Measurements from ENCODE around the gene RPL28. TPM values are rescaled to one million over a fixed set of nuclear protein-coding genes. Genes with fewer than 3 reads are reported as not detected.

The RPL28 gene
- total and polyA plus RNA-seq, 2 donors (not counting 3 experiments of a cell fraction or from before 2014, with no cell fraction given) = 1,872 to 3,435 TPM

DNA sequence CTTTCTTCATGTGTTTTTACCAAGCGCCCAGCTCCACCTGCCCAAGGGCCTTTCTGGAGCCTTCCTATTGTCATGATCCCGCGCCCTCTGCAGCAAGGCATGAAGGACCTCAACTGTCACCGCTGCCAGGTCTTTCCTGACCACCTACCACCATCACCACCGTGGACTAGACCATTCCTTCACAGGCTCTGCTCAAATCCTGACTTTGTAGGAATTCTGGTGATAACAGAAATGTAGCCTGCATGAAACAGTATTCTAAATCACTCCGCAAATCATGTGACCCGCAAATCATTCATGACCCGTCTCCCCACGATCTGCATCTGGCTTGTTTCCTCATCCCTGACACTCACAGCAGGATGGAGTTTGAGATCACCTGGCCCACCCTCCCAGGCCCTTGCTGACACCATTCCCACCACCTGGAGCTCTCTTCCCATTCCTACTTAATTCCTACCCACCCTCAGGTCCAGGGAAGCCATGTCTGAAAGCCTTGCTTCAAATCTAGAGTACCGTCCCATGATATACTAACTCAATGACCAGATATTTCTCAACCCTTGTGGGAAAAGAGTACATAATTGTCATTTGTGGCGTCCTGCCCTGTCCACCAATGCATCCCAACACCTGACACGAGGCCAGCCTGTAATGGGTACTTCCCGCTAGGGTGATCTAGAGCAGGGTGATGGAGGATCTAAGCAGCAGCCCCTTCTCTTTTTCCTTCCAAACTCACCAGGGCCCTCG is 20.5 kb downstream of the RPL28 start:
- intact Hi-C loops (cut with micrococcal nuclease) = no loop called here

More for the DNA sequence above, 20.5 kb downstream of the RPL28 start:
- no TSS peak for BruUV-seq (replicated peaks)
- no peaks in the 10 kb centered on the region for H4K20me1 ChIP-seq (replicated peaks; ENCODE audit: control insufficient read depth, extremely low read depth, insufficient read depth, low read length)
- FAIRE-seq = peak; percentile 24
- peaks cover 14 to 17% of the 10 kb centered on the region in 2 experiments for H3K36me3 ChIP-seq (ENCODE audit: control insufficient read depth in 2 of 2, extremely low read depth in 1 of 2, insufficient read depth in 2 of 2, low read length in 2 of 2)
- ChIA-PET POLR2A (interaction anchor here (1.1 to 2.0 kb wide), 2 partner anchors 20 to 22 kb away, joined by 3 to 11 read pairs; partner anchors contain the start of gene TMEM238), CTCF (interaction anchor here (0.7 to 1.6 kb wide), 5 partner anchors 9 to 105 kb away, joined by 3 to 4 read pairs (median 3); partner anchors contain the start of genes KMT5C and TMEM238)
- no peaks in the 10 kb centered on the region for H3K9me1 ChIP-seq (replicated peaks; ENCODE audit: control insufficient read depth, extremely low read depth, insufficient read depth, low read length)
- no peak overlapping the region for H2AFZ ChIP-seq (ENCODE audit: low read depth, low read length)
- H3K79me2 ChIP-seq (ENCODE audit: control insufficient read depth, insufficient read depth, low read length) = peaks cover 53% of the 10 kb centered on the region
- TF ChIP-seq GATA2 (IDR thresholded peaks at IDR 0.05; ENCODE audit: insufficient read depth, insufficient read length, low read depth, low read length) (no peak), POLR2A (IDR thresholded peaks at IDR 0.05; ENCODE audit: low read depth, low read length) (no peak), JUN (IDR thresholded peaks at IDR 0.05; ENCODE audit: borderline replicate concordance, insufficient read depth, insufficient read length, low read depth) (no peak), POLR2AphosphoS5 (IDR thresholded peaks at IDR 0.05; ENCODE audit: insufficient read depth, low read depth, low read length) (no peak), EZH2 (IDR thresholded peaks at IDR 0.05; ENCODE audit: borderline replicate concordance, low read depth, low read length, severe bottlenecking) (no peak), FOS (IDR thresholded peaks at IDR 0.05; ENCODE audit: borderline replicate concordance, insufficient read depth, low read length) (no peak), MYC (IDR thresholded peaks at IDR 0.05; ENCODE audit: low read depth, low read length) (no peak)
- TF ChIP-seq, protein P1, sequence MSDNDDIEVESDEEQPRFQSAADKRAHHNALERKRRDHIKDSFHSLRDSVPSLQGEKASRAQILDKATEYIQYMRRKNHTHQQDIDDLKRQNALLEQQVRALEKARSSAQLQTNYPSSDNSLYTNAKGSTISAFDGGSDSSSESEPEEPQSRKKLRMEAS (IDR thresholded peaks at IDR 0.05; ENCODE audit: insufficient read depth, insufficient read length) = no peak
- TF ChIP-seq, protein P2, sequence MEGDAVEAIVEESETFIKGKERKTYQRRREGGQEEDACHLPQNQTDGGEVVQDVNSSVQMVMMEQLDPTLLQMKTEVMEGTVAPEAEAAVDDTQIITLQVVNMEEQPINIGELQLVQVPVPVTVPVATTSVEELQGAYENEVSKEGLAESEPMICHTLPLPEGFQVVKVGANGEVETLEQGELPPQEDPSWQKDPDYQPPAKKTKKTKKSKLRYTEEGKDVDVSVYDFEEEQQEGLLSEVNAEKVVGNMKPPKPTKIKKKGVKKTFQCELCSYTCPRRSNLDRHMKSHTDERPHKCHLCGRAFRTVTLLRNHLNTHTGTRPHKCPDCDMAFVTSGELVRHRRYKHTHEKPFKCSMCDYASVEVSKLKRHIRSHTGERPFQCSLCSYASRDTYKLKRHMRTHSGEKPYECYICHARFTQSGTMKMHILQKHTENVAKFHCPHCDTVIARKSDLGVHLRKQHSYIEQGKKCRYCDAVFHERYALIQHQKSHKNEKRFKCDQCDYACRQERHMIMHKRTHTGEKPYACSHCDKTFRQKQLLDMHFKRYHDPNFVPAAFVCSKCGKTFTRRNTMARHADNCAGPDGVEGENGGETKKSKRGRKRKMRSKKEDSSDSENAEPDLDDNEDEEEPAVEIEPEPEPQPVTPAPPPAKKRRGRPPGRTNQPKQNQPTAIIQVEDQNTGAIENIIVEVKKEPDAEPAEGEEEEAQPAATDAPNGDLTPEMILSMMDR (IDR thresholded peaks at IDR 0.05; ENCODE audit: extremely low read depth in 1 of 2, insufficient read depth in 1 of 2, low read depth in 1 of 2, low read length in 2 of 2) = no peak
- H3K9ac ChIP-seq (replicated peaks; ENCODE audit: extremely low read depth, insufficient read depth, low read length) = peak overlapping the region; percentile 93
- DNase-seq (ENCODE audit: low read depth, low spot score) = no peak
- no peak overlapping the region for H3K27ac ChIP-seq (ENCODE audit: insufficient read depth, low read depth, low read length)
- peak overlapping the region; percentile 59 for H3K4me2 ChIP-seq (ENCODE audit: insufficient read depth, low read length)
- H3K4me1 ChIP-seq (ENCODE audit: control insufficient read depth, extremely low read depth, insufficient read depth, low read length) = peaks cover 13% of the 10 kb centered on the region
- no peaks in the 10 kb centered on the region for H3K9me3 ChIP-seq (replicated peaks; ENCODE audit: control insufficient read depth, insufficient read depth, low read length)
- no peaks in the 10 kb centered on the region for H3K27me3 ChIP-seq (ENCODE audit: control insufficient read depth in 2 of 2, insufficient read depth in 2 of 2, low read length in 2 of 2)
- dilution Hi-C loops (cut with MboI; ENCODE audit: extremely low pct_ligation_motif_present, low sequenced_read_pairs) = no loop called here
- H3K4me3 ChIP-seq (replicated peaks in 1 of 3; ENCODE audit: insufficient read depth in 1 of 3, low read depth in 1 of 3, low read length in 3 of 3) = peak overlapping the region; percentile 63 to 90 (median 84)
